Activated CD4-positive, alpha-beta T cell treated with anti-CD3 and anti-CD28 coated beads for 36 hours (primary cell): ENCODE results near the gene FAM120B. TPM values are rescaled to one million over a fixed set of nuclear protein-coding genes. Genes with fewer than 3 reads are reported as not detected.

Experiments
- ATAC-seq: fragments of 200-7000 bp; cut with Tn5 transposase; one replicate; pipeline ENCODE4 v1.10.0; 2021; ENCODE audit warnings: mild to moderate bottlenecking, moderate library complexity
- CTCF ChIA-PET: fragments of 350-600 bp; sonication (Branson Sonifier 250); formaldehyde crosslinking; loops from one replicate; lab custom pipeline; 2021; ENCODE audit warnings: antibody characterized with exemption; lab: Charles Lee
- POLR2A ChIA-PET: fragments of 350-600 bp; sonication (Branson Sonifier 250); formaldehyde crosslinking; loops from one replicate; lab custom pipeline; 2021; ENCODE audit warnings: antibody characterized with exemption, inconsistent platforms; lab: Charles Lee
- DNase-seq: peaks from one replicate; pipeline ENCODE4 v3.0.0-alpha.2; 2020
- H3K27ac Mint-ChIP-seq: one replicate; pipeline ENCODE4 v1.8.0; 2021; ENCODE audit warnings: mixed read lengths
- H3K27me3 Mint-ChIP-seq: one replicate; pipeline ENCODE4 v1.8.0; 2021; ENCODE audit warnings: mixed read lengths
- H3K36me3 Mint-ChIP-seq: one replicate; pipeline ENCODE4 v1.8.0; 2021; ENCODE audit warnings: low read depth, mixed read lengths
- H3K4me1 Mint-ChIP-seq: one replicate; pipeline ENCODE4 v1.8.0; 2021; ENCODE audit warnings: mixed read lengths
- H3K4me3 Mint-ChIP-seq: one replicate; pipeline ENCODE4 v1.8.0; 2021; ENCODE audit warnings: mild to moderate bottlenecking, moderate library complexity, mixed read lengths
- H3K9me3 Mint-ChIP-seq: one replicate; pipeline ENCODE4 v1.8.0; 2021; ENCODE audit warnings: low read depth, mixed read lengths
- intact Hi-C, 2 experiments: fragments of 100-400 bp; cut with DNase I in 1 of 2; cut with micrococcal nuclease in 1 of 2; formaldehyde crosslinking; loops; one replicate each; pipeline versions ENCODE4 v1.14.2 to v1.15.1; 2022 to 2024; cut with DNase I, micrococcal nuclease
- total RNA-seq, 2 experiments: library from RNA; stranded (reverse); gene quantifications; one replicate each; pipeline ENCODE4 v1.2.3, GENCODE V29; 2021

FAM120B gene
- total RNA-seq, 2 experiments from 2014 or later = 21.9 to 26.3 TPM

DNA sequence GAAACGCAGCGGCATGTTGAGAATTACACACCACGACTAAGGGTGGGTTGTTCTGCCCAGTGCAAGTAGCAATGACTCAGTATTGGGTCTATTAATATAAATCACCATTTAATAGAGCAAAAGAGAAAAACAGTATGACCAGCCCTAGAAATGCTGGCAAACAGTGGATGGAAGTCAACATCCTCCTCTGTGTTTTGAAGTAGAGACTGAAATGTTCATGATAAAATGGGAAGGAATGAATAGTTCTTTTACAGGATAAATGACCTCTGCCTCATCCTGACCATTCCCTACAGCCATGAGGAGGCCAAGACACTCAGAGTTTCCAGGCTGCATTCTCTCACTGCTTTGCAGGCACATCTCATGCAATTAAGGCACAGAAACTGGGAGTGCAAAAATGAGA is 134.8 kb downstream of the FAM120B start:
- DNase-seq = no peak
- Mint-ChIP-seq H3K27me3 (peaks cover 5% of the 10 kb centered on the region), H3K9me3 (peaks cover 4% of the 10 kb centered on the region), H3K4me3 (no peak overlapping the region), H3K4me1 (no peaks in the 10 kb centered on the region), H3K36me3 (peaks cover 2% of the 10 kb centered on the region), H3K27ac (no peak overlapping the region)
- POLR2A ChIA-PET = no interaction called here
- CTCF ChIA-PET = interaction anchor here (0.6 to 1.3 kb wide), 4 partner anchors 34 to 90 kb away, joined by 3 to 4 read pairs (median 4); no protein-coding TSS in a partner anchor
- no peak for ATAC-seq
- intact Hi-C loops = no loop called here

DNA sequence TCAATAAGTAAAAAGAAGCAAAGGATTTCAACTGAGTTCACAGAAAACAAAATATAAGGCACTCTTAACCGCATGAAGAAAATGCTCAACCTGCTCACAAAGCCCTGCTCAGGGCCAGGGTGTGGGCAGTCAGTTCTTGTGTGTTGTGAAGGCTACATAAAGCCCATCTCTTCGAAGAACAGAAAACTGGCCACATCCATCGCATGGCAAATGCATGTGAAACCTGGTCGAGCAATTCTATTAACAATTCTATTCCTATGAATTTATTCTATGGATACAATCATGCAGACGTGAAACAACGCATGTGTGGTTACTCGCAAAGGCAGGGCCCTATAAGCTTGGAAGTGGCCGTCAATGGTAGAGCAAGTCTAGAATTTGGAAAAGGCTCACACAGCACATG is 136.0 kb downstream of the FAM120B start:
- intact Hi-C loops = no loop called here
- Mint-ChIP-seq H3K27ac (no peak overlapping the region), H3K9me3 (no peaks in the 10 kb centered on the region), H3K27me3 (peaks cover 3% of the 10 kb centered on the region), H3K4me3 (no peak overlapping the region), H3K4me1 (no peaks in the 10 kb centered on the region), H3K36me3 (no peaks in the 10 kb centered on the region)
- ATAC-seq (no peak), DNase-seq (no peak)
- ChIA-PET CTCF (no interaction called here), POLR2A (no interaction called here)

DNA sequence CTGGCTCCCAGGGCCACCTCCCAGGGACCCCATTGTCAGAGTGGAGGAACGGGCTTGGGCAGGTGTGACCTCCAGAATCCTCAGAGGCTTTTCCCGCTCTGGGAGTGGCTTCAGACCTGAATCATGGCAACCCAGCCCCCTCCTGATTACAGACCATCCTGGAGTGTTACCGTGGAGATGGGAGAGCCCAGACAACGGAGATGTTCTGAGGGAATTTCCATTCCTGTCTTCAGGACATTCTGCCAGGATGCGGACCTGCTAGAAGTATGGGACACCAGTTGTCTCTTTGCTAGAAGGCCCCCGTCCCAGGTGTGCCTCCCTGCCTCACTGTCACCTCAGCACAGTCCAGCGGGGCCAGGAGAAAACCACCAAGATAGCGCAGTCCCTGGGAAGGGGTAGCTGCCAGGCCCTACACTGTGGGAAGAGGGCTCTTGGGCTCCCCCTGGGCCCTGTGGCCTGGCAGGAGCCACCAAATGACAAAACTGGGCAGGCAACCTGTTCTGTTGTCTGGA is 136.6 kb downstream of the FAM120B start:
- no peak for DNase-seq
- H3K36me3 Mint-ChIP-seq = no peaks in the 10 kb centered on the region
- no peak overlapping the region for H3K4me3 Mint-ChIP-seq
- no peak overlapping the region for H3K27ac Mint-ChIP-seq
- H3K27me3 Mint-ChIP-seq = no peaks in the 10 kb centered on the region
- ChIA-PET POLR2A (no interaction called here), CTCF (no interaction called here)
- no peaks in the 10 kb centered on the region for H3K4me1 Mint-ChIP-seq
- intact Hi-C loops = no loop called here
- H3K9me3 Mint-ChIP-seq = no peaks in the 10 kb centered on the region
- ATAC-seq = no peak

DNA sequence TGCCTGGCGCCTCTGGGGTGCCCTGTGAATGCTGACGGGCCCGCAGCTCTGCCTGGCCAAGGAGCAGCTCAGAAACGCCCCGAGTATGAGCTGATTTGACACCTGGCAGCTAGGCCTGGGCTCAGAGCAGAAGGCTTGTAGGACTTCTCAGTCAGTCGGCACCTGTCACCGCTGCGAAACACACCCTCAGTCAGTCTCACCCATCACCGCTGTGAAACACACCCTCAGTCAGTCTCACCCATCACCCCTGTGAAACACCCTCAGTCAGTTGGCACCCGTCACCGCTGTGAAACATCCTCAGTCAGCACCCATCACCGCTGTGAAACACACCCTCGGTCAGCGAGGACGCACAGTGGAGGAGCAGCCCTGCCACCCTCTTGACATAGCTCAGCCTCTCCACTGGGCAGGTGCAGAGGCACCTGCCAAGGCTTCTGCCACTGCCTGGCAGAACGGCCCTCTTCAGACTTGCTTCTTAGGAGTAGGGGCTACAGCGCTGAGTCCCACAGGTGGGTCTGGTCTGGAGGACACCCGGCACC is 137.6 kb downstream of the FAM120B start:
- Mint-ChIP-seq H3K27ac (no peak overlapping the region), H3K9me3 (no peaks in the 10 kb centered on the region), H3K36me3 (no peaks in the 10 kb centered on the region), H3K4me1 (no peaks in the 10 kb centered on the region), H3K4me3 (no peak overlapping the region), H3K27me3 (no peaks in the 10 kb centered on the region)
- ChIA-PET CTCF (no interaction called here), POLR2A (no interaction called here)
- DNase-seq = no peak
- intact Hi-C loops = no loop called here
- no peak for ATAC-seq

DNA sequence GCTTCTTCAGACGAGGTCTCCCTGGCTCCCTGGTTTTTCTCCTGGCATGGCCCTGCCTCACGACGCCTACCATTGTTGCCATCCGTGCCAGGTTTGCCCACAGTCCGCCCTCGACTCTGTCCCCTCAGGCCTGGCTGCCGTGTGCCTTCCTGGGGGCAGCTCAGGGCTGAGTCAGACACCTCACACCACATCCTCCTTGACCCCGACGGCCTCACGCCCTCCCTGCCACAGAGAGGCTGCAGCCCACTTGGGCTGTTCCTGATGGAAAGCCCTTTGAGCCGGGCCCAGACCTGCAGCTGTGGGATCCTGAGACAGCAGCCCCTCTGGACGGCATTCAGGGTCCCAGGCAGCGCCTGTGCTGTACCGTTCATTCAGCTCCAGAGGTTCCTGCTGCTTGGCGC is 138.3 kb downstream of the FAM120B start:
- Mint-ChIP-seq H3K4me3 (no peak overlapping the region), H3K4me1 (no peaks in the 10 kb centered on the region), H3K27me3 (no peaks in the 10 kb centered on the region), H3K27ac (no peak overlapping the region), H3K9me3 (no peaks in the 10 kb centered on the region), H3K36me3 (no peaks in the 10 kb centered on the region)
- DNase-seq (no peak), ATAC-seq (no peak)
- intact Hi-C loops = no loop called here
- CTCF ChIA-PET = no interaction called here
- POLR2A ChIA-PET = no interaction called here

DNA sequence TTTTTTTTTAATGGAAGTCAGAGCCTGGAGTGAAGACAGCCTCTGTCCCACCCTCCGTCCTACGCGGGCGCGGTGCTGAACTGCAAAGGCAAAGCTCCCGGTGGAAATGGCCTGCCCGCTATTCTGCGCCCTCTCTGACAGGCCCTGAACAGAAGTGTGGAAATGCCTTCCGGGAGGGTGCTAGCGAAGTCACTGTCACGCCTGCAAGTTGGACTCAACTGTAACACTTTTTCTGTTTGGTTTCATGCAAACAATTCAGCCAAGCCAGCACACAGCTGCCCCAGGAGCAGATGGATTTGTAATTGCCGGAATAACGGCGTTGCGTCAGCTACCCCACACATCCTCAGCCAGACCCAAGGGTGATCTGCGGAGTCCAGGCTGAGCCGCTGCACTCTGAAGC is 138.9 kb downstream of the FAM120B start:
- CTCF ChIA-PET = no interaction called here
- H3K9me3 Mint-ChIP-seq = no peaks in the 10 kb centered on the region

DNA sequence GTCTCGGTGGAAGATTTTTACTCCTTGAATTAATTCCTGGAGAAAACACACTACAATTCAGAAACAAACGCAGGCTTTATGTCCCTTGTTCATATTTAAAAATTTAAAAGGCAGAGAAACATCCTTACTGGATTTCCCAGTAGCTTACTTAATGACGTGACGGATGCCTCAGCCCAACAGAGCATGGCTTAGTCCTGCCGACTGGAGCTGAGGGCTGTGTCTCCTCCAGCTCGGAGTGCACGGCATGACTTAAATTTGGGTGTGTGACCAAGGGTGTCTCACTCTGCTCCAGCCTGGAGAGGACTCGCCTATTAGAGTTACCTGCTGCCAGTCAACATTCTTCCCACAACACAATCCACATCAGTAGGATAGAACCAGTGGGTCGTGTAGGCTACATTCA is 139.4 kb downstream of the FAM120B start:
- DNase-seq = no peak
- no peaks in the 10 kb centered on the region for H3K36me3 Mint-ChIP-seq
- POLR2A ChIA-PET = no interaction called here
- intact Hi-C loops = no loop called here
- H3K4me3 Mint-ChIP-seq = no peak overlapping the region
- CTCF ChIA-PET = no interaction called here
- H3K4me1 Mint-ChIP-seq = no peaks in the 10 kb centered on the region
- ATAC-seq = no peak
- no peaks in the 10 kb centered on the region for H3K9me3 Mint-ChIP-seq
- H3K27me3 Mint-ChIP-seq = no peaks in the 10 kb centered on the region
- no peak overlapping the region for H3K27ac Mint-ChIP-seq

More for the DNA sequence above, 138.9 kb downstream of the FAM120B start:
- no peak overlapping the region for H3K27ac Mint-ChIP-seq
- intact Hi-C loops = no loop called here
- no peak overlapping the region for H3K4me3 Mint-ChIP-seq
- DNase-seq = no peak
- H3K27me3 Mint-ChIP-seq = no peaks in the 10 kb centered on the region
- no peaks in the 10 kb centered on the region for H3K36me3 Mint-ChIP-seq
- no peaks in the 10 kb centered on the region for H3K4me1 Mint-ChIP-seq
- POLR2A ChIA-PET = no interaction called here
- no peak for ATAC-seq

DNA sequence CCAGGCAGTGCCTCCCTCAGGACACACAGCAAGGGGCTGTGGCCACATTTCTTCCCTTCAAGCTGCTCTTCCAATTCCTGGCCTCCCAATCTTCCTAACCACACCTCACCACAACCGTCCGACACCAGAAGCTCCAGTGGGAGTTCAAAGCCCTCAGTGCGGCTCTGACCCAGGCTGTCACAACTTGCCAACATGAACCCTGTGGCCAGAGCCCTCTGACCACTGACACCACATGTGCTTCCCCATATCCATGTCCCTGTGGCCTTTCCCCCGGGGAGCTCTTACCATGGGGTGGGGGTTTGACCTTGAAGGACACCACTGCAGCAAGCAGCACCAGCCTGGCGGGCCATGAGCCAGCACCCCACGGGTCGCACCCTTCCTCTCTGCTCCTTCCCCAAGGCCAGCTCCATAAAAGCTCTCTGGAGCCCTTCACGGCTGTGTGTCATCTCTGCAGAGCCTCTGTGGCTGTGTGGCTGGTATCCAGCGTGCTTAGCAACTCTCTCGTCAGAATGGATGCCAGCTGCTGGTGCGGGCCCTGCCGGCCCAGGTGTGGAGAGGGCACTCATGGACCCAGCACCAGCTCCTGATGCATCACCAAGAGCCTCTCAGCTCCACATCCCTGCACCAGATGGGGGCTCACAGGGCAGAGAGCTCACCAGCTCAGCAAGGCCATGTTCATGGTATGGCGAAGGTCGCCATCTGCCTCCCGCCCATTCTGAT is 140.4 kb downstream of the FAM120B start:
- intact Hi-C loops = no loop called here
- Mint-ChIP-seq H3K9me3 (no peaks in the 10 kb centered on the region), H3K36me3 (no peaks in the 10 kb centered on the region), H3K27ac (no peak overlapping the region), H3K4me1 (no peaks in the 10 kb centered on the region), H3K4me3 (no peak overlapping the region), H3K27me3 (no peaks in the 10 kb centered on the region)
- no peak for ATAC-seq
- no peak for DNase-seq
- ChIA-PET CTCF (no interaction called here), POLR2A (no interaction called here)

DNA sequence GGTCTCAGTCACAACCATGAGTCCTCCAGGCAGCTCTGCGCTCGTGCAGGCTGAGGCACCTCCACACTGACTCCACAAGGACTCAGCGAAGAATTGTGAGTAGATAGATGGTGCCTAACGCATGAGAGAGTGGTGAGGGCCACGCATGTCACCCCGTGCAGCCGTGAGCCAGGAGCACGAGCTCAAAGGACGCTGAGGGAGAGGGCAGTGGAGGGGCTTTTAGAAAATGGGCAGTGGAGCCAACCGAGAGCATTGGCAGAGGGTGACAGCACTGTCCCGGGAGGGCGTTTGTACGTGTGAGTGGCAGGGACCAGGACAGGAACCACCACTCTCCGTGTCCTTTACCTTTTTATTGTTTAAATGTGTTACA is 141.0 kb downstream of the FAM120B start:
- no peak for DNase-seq
- no peaks in the 10 kb centered on the region for H3K4me1 Mint-ChIP-seq

DNA sequence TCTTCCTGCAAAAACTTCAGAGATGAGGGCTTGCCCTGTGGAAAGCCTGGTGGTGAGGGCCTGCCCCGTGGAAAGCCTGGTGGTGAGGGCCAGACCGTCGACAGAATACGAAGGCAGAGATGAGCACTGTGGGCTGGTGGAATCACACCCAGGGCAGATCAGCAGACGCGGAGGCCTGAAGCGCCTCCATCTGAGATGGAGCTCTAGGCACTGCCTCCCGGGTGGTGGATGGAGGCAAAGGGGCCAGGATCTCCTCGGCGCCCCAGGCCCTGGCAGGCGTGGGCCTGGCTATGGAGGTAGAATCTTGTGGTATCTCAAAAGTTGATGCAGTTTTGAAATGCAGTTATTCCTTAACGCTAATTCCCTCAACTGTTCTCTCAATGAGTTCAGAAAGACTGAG is 141.8 kb downstream of the FAM120B start:
- no peaks in the 10 kb centered on the region for H3K4me1 Mint-ChIP-seq
- ATAC-seq = no peak
- no peak overlapping the region for H3K4me3 Mint-ChIP-seq
- peaks cover 3% of the 10 kb centered on the region for H3K9me3 Mint-ChIP-seq
- H3K36me3 Mint-ChIP-seq = no peaks in the 10 kb centered on the region
- CTCF ChIA-PET = no interaction called here
- H3K27me3 Mint-ChIP-seq = no peaks in the 10 kb centered on the region
- no peak overlapping the region for H3K27ac Mint-ChIP-seq
- POLR2A ChIA-PET = no interaction called here
- DNase-seq = no peak
- intact Hi-C loops = no loop called here

More for the DNA sequence above, 141.0 kb downstream of the FAM120B start:
- POLR2A ChIA-PET = no interaction called here
- CTCF ChIA-PET = no interaction called here
- ATAC-seq = no peak
- Mint-ChIP-seq H3K9me3 (no peaks in the 10 kb centered on the region), H3K36me3 (no peaks in the 10 kb centered on the region), H3K27me3 (no peaks in the 10 kb centered on the region), H3K27ac (no peak overlapping the region), H3K4me3 (no peak overlapping the region)
- intact Hi-C loops = no loop called here

DNA sequence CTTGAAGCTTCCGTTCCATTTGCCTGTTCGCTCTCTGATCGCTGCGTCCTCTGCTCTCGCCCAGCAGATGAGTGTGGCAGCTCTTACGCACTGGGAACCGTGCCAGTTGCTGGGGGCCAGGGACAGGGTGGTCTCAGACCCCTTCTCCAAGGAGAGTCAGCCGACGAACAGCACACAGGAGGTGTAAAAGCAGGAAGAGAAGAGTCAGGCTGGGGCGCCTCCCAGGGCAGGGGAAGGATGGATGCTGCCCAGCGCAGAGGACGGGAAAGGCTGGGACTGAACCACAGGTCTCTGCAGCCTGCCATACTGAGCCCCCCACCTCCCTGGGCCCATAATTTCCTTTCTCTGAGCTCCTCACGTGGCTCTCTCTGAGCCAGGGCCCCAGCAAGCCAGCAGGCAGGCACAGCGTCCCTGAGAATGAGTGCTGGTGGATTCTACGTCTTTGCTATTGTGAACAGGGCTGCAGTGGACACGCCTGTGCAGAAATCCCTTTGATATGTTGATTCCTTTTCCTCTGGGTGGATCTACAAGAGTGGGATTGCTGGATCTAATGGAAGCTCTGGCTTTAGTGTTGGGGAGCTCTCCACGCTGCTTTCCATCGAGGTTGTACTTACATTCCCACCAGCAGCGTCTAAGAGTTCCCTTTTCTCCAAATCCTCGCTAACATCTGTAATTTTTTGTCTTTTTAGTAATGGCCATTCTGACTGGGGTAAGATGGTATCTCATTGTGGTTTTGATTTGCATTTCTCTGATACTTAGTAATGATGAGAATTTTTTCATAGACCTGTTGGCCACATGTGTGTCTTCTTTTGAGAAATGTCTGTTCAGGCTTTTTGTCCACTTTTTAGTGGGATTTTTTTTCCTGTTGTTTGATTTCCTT is 142.4 kb downstream of the FAM120B start:
- ATAC-seq (no peak), DNase-seq (no peak)
- Mint-ChIP-seq H3K27ac (no peak overlapping the region), H3K4me3 (no peak overlapping the region), H3K4me1 (no peaks in the 10 kb centered on the region), H3K9me3 (peaks cover 3% of the 10 kb centered on the region), H3K36me3 (no peaks in the 10 kb centered on the region), H3K27me3 (no peaks in the 10 kb centered on the region)
- POLR2A ChIA-PET = no interaction called here
- intact Hi-C loops = no loop called here
- CTCF ChIA-PET = no interaction called here
